ENCODE data around the gene ULK2.

DNA sequence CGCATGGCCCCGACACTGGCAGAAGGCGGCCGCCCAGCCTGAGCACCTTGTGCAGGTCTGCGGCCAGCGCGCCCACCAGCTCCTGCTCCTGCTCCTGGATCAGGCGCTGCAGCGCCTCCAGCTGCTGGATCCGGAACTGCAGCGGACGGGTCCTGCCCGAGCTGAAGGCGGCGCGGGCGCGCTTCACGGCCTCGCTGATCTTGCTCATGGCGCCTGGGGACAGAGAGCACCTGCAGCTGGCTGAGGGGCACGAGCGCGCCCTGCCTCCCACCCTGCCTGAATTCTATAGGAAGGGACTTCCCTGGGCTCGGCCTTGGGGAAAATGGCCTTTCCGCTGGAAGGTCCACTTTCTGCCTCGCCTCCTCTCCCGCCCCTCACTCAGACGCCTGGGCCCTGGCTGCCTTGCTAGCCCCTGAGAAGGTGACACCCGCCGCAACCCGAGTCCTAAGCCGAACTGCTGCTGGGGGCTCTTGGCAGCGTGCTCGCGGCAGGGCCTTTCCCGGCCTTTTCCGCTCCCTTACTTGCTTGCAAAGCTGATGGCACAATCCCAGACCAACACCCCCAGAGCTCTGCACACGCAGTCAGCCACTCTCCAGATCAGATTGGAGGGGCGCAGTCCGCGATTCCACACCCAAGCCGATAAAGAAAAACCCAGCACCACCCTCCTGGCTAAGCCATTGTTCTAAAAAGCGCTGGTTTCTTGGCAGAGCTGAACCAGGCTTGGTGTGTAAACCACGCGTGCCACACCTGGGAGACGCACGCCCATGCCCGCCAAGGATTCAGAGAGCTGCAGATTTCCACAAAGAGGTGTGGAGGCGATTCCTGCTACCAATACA lies 122.6 kb downstream of the ULK2 start:
- no peak for TF ChIP-seq TOX (CRISPR knock-in tag; IDR thresholded peaks at IDR 0.05; ENCODE audit: borderline replicate concordance)
- TF ChIP-seq ZNF70 (CRISPR knock-in tag; IDR thresholded peaks at IDR 0.05): no peak

Measured in SK-N-SH treated with all-trans-retinoic acid at 6 μM for 48 hours (cell line).